DOHH2 (cell line): Measurements from ENCODE around the gene INKA2.
A peak's percentile ranks its signal among the peaks of the same experiment; 100 is the strongest.

Experiments used
- H3F3A ChIP-seq: fragments of 200-600 bp; sonication (generic), shearing (Covaris generic); 2 replicates; pipeline ENCODE4 v1.6.0; 2016; ENCODE audit warnings: antibody characterized with exemption, mild to moderate bottlenecking; ENCODE audit not compliant: control insufficient read depth, insufficient read depth
- H3K27ac ChIP-seq: fragments of 200-600 bp; sonication (generic); 2 replicates; pipeline ENCODE4 v1.5.1; 2014; ENCODE audit warnings: low read depth, mild to moderate bottlenecking, low read length, moderate library complexity
- H3K27me3 ChIP-seq: fragments of 200-600 bp; sonication (generic); 2 replicates; pipeline ENCODE4 v1.6.1; 2014; ENCODE audit warnings: mild to moderate bottlenecking, low read length, mixed read lengths; ENCODE audit not compliant: control insufficient read depth
- H3K36me3 ChIP-seq: fragments of 200-600 bp; sonication (generic); 2 replicates; pipeline ENCODE4 v1.6.1; 2014; ENCODE audit warnings: mild to moderate bottlenecking, low read length, moderate library complexity, mixed read lengths; ENCODE audit not compliant: control insufficient read depth
- H3K4me1 ChIP-seq: fragments of 200-600 bp; sonication (generic); 2 replicates; pipeline ENCODE4 v1.6.1; 2014; ENCODE audit warnings: mild to moderate bottlenecking, low read length, mixed read lengths; ENCODE audit not compliant: control insufficient read depth
- H3K4me2 ChIP-seq: fragments of 200-600 bp; sonication (generic); 2 replicates; pipeline ENCODE4 v1.6.0; 2014; ENCODE audit warnings: mild to moderate bottlenecking, low read length, moderate library complexity
- H3K4me3 ChIP-seq: fragments of 200-600 bp; sonication (generic); 2 replicates; pipeline ENCODE4 v1.5.1; 2014; ENCODE audit warnings: mild to moderate bottlenecking, low read length, mixed read lengths
- H3K79me2 ChIP-seq: fragments of 200-600 bp; sonication (generic); 2 replicates; pipeline ENCODE4 v1.6.1; 2014; ENCODE audit warnings: mild to moderate bottlenecking, low read length, mixed read lengths; ENCODE audit not compliant: control insufficient read depth
- H3K9me2 ChIP-seq: fragments of 200-600 bp; sonication (generic); replicated peaks from 2 replicates; pipeline ENCODE4 v1.6.1; 2014; ENCODE audit warnings: mild to moderate bottlenecking, low read length, mixed read lengths; ENCODE audit not compliant: control insufficient read depth
- H3K9me3 ChIP-seq: fragments of 200-600 bp; sonication (generic); 2 replicates; pipeline ENCODE4 v1.6.1; 2014; ENCODE audit warnings: antibody characterized with exemption, low read length, mixed read lengths; ENCODE audit not compliant: control insufficient read depth, insufficient read depth
- H4K20me1 ChIP-seq: fragments of 200-600 bp; sonication (generic); 2 replicates; pipeline ENCODE4 v1.6.0; 2014; ENCODE audit warnings: low read depth, mild to moderate bottlenecking, antibody characterized with exemption, low read length, moderate library complexity; ENCODE audit not compliant: control insufficient read depth, insufficient read depth
- CTCF ChIP-seq: fragments of 200-600 bp; sonication (generic); IDR thresholded peaks from one replicate; pipeline ENCODE4 v1.5.1; 2014; ENCODE audit warnings: antibody characterized with exemption, mild to moderate bottlenecking, low read depth, low read length; ENCODE audit not compliant: poor library complexity, severe bottlenecking
- EZH2phosphoT487 ChIP-seq: fragments of 200-600 bp; sonication (generic); IDR thresholded peaks from 2 replicates; pipeline ENCODE4 v1.6.1; 2017; ENCODE audit warnings: borderline replicate concordance, mild to moderate bottlenecking, antibody characterized with exemption, low read length, moderate library complexity, mixed read lengths

Gene INKA2

GRCh38 chr1:111695801-111696200, 43.4 kb downstream of the INKA2 start:
- H3K27me3 ChIP-seq, result no peaks in the 10 kb centered on the region
- peaks cover 31% of the 10 kb centered on the region for H3K79me2 ChIP-seq
- no peaks in the 10 kb centered on the region for H3K9me3 ChIP-seq
- peaks cover 94% of the 10 kb centered on the region for H3K36me3 ChIP-seq
- H3K4me1 ChIP-seq, result peaks cover 84% of the 10 kb centered on the region
- H4K20me1 ChIP-seq, result no peaks in the 10 kb centered on the region
- H3F3A ChIP-seq, result peaks cover 12% of the 10 kb centered on the region; the same call in 1 of the 2 replicates
- H3K27ac ChIP-seq, result peak overlapping the region; percentile 21; the same call in 1 of the 2 replicates
- H3K9me2 ChIP-seq, result no peaks in the 10 kb centered on the region
- TF ChIP-seq EZH2phosphoT487 (no peak), CTCF (no peak)
- H3K4me2 ChIP-seq, result peak overlapping the region; percentile 58
- peak overlapping the region; percentile 28 for H3K4me3 ChIP-seq

DNA sequence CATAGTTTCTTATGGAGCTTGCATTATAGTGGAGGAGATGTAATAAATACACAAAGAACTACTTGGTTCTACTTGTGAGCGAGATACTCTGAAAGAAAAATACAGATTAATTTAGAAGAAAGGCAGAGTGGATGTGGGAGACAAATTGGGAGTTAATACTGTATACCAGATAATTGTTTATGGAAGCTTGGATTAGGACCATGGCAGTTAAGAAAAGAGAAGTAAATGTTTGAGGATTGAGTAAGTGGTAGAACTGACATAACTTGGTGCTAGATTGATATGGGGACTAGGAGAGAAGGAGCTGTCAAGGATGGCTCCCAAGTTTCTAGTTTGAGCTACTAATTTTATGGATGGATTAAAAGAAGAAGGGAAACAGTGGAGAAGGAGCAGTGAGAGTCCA, 47.3 kb downstream of the INKA2 start:
- Histone ChIP-seq H3K4me1 (peaks cover 91% of the 10 kb centered on the region), H4K20me1 (no peaks in the 10 kb centered on the region), H3F3A (peaks cover 14% of the 10 kb centered on the region), H3K27ac (no peak overlapping the region), H3K9me2 (no peaks in the 10 kb centered on the region), H3K27me3 (no peaks in the 10 kb centered on the region), H3K4me3 (no peak overlapping the region), H3K9me3 (no peaks in the 10 kb centered on the region), H3K4me2 (no peak overlapping the region), H3K79me2 (peaks cover 64% of the 10 kb centered on the region), H3K36me3 (peaks cover 68% of the 10 kb centered on the region)
- TF ChIP-seq CTCF, result no peak
- no peak for TF ChIP-seq EZH2phosphoT487

DNA sequence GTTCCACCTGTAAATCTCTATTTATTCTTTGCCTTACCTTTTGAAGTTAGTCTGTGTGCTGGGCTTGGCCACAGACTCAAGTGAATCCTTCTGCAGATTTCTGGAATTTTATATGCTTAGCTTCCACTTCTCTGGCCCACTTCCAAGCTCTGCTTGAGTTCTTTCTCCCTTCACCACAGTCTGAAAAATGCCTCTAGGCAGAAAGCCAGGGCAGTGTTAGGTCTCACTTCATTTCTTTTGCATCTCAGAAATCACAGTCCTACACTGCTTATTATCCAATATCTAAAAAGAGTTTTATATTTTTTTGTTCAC, 48.9 kb downstream of the INKA2 start:
- no peaks in the 10 kb centered on the region for H3K27me3 ChIP-seq

More for the DNA sequence above, 48.9 kb downstream of the INKA2 start:
- no peak for TF ChIP-seq EZH2phosphoT487
- TF ChIP-seq CTCF, result no peak
- Histone ChIP-seq H3K4me1 (peaks cover 76% of the 10 kb centered on the region), H3K4me3 (no peak overlapping the region; the same call in 1 of the 2 replicates), H3K9me2 (no peaks in the 10 kb centered on the region), H4K20me1 (no peaks in the 10 kb centered on the region), H3K9me3 (no peaks in the 10 kb centered on the region), H3K79me2 (peaks cover 63% of the 10 kb centered on the region), H3K27ac (no peak overlapping the region), H3K4me2 (peak overlapping the region; percentile 52), H3F3A (peaks cover 13% of the 10 kb centered on the region), H3K36me3 (peaks cover 54% of the 10 kb centered on the region)
